ENCODE results near the gene FAH.

The FAH gene

DNA sequence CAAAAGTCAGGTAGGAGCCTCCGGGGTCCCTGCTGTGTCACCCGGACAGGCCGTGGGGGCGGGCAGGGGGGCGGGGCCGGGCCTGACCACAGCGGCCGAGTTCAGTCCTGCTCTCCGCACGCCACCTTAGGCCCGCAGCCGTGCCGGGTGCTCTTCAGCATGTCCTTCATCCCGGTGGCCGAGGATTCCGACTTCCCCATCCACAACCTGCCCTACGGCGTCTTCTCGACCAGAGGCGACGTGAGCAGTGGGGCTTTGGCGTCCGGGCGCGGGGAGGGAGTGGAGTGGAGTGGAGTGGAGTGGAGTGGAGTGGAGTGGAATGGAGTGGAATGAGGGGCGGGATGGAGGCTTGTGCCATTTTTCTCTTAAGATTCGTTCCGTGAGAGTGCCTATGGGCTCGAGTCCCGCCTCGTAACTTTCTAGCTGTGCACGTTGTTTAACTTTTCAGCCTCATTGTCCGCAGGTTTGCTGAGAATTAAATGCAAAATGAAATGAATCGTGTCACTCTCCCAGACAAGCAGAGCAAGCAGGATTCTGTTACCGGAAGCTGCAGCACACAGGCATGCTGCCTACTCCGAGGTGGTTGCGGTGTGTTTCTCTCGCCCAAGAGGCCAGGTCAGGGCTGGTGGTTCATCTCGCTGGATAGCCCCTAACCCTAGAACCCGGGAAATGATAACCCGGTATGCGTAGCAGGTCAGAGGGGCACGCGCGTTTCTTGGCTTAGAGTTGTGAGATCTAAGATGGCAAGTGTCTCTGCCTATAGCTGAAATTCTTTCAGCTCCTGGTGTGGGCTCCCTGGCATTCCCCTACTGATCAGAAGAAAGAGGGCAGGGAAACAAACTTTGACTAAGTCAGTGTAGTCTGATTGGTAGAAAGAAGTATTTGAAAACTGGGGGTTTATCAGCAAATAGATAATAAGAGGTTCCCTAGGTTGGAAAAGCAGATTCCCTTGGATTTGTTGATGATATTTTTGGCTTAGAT, at the start of gene FAH:
Gene FAH, plus strand, starts transcription at position 104 of the 981 bp plus-strand sequence. Its CDS starts 56 bp downstream, at position 160.
- TF ChIP-seq, protein P1, sequence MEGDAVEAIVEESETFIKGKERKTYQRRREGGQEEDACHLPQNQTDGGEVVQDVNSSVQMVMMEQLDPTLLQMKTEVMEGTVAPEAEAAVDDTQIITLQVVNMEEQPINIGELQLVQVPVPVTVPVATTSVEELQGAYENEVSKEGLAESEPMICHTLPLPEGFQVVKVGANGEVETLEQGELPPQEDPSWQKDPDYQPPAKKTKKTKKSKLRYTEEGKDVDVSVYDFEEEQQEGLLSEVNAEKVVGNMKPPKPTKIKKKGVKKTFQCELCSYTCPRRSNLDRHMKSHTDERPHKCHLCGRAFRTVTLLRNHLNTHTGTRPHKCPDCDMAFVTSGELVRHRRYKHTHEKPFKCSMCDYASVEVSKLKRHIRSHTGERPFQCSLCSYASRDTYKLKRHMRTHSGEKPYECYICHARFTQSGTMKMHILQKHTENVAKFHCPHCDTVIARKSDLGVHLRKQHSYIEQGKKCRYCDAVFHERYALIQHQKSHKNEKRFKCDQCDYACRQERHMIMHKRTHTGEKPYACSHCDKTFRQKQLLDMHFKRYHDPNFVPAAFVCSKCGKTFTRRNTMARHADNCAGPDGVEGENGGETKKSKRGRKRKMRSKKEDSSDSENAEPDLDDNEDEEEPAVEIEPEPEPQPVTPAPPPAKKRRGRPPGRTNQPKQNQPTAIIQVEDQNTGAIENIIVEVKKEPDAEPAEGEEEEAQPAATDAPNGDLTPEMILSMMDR (IDR thresholded peaks at IDR 0.05; ENCODE audit: low read depth, low read length) = no peak
- TF ChIP-seq MYC (IDR thresholded peaks at IDR 0.05; ENCODE audit: low read depth, low read length) = peak; percentile 16; the same call in 1 of the 2 replicates
- TF ChIP-seq, protein P2, sequence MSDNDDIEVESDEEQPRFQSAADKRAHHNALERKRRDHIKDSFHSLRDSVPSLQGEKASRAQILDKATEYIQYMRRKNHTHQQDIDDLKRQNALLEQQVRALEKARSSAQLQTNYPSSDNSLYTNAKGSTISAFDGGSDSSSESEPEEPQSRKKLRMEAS (IDR thresholded peaks at IDR 0.05; ENCODE audit: low read depth, low read length) = peak; percentile 28; the same call in 1 of the 2 replicates
- H3K4me3 ChIP-seq (ENCODE audit: low read depth, low read length) = peak within 1 kb of the TSS; percentile 82
- DNase-seq (ENCODE audit: low read depth) = peak; percentile 72

DNA sequence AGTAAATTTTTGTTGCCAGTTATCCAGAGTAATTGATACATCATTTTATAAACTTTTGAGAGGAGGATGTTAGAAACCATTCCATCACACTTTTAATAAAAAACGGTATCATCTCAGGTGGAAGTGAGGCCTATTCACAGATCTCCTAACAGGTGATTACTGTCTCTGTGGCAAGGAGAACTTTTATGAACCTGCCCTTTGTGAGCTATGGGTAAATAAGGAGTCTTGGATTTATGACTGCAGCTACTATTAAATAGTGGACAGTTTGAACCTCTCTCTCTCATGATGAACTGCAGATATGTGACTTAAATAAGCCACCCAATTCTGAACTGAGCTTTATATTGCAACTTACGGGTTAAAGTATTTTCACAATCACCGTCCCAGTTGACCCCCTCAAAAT, 47.6 kb upstream of the FAH start:
- no peak overlapping the region for H3K4me3 ChIP-seq (ENCODE audit: low read depth, low read length)
- TF ChIP-seq, protein P1 (IDR thresholded peaks at IDR 0.05; ENCODE audit: low read depth, low read length) = no peak
- TF ChIP-seq, protein P2 (IDR thresholded peaks at IDR 0.05; ENCODE audit: low read depth, low read length) = no peak
- TF ChIP-seq MYC (IDR thresholded peaks at IDR 0.05; ENCODE audit: low read depth, low read length) = no peak
- no peak for TF ChIP-seq POLR2A (IDR thresholded peaks at IDR 0.05; ENCODE audit: extremely low read depth, insufficient read length)
- no peak for DNase-seq (ENCODE audit: low read depth)

DNA sequence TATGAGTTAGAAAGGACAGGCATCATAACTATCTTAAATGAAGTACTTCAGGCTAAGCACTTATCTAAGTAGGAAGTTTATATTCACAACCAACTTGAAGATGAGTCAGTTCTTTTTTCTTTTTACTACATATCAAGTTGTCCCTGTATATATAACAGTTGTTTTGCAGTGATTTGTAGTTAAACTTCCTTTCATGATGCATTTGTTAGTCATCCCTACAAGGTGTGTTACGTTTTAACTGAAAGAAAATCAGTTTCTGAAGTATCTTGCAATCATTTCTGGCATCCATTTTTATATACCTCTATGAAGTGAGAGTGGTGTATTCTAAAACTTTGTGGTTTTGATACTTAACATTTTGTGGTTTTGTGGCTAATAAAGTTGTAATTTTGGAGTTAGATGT, 47.2 kb upstream of the FAH start:
- H3K4me3 ChIP-seq (ENCODE audit: low read depth, low read length) = no peak overlapping the region
- DNase-seq (ENCODE audit: low read depth) = no peak
- TF ChIP-seq, protein P2 (IDR thresholded peaks at IDR 0.05; ENCODE audit: low read depth, low read length) = no peak
- TF ChIP-seq, protein P1 (IDR thresholded peaks at IDR 0.05; ENCODE audit: low read depth, low read length) = no peak
- no peak for TF ChIP-seq MYC (IDR thresholded peaks at IDR 0.05; ENCODE audit: low read depth, low read length)

DNA sequence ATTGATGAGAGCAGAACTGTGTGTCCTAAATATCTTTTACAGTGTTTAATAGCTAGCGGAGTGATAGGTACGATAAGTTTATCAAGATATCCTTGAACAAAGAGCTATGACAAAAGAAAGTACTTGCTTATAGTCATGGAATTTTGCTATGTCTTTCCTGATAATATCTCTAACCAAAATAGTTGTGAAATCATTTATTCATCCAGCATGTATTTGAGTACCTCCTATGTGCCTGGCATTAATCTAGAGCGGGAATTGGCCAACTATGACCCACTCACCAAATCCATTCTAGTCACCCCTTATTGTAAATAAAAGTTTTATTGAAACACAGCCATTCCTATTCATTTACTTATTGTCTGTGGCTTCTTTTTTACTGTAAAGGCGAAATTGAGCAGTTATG, 46.7 kb upstream of the FAH start:
- no peak for DNase-seq (ENCODE audit: low read depth)
- no peak overlapping the region for H3K4me3 ChIP-seq (ENCODE audit: low read depth, low read length)
- TF ChIP-seq, protein P2 (IDR thresholded peaks at IDR 0.05; ENCODE audit: low read depth, low read length) = no peak
- TF ChIP-seq MYC (IDR thresholded peaks at IDR 0.05; ENCODE audit: low read depth, low read length) (no peak), POLR2A (IDR thresholded peaks at IDR 0.05; ENCODE audit: extremely low read depth, insufficient read length) (no peak)
- TF ChIP-seq, protein P1 (IDR thresholded peaks at IDR 0.05; ENCODE audit: low read depth, low read length) = no peak

DNA sequence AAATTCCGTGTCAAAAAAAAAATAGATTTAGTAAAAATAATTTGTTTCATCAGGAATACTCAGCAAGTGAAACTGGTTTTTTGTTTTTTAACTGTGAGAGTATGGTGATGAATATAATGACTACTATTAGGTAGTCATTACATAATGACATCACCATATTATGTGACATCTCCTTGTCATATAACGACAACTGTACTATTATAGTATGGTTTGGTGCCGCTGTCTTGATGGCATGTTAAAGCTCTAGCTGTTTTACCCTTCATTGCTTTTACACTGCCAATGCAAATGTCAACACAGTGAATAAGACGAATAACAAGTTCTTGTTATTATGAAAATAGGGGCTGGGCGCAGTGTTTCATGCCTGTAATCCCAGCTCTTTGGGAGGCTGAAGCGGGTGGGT, 45.6 kb upstream of the FAH start:
- TF ChIP-seq POLR2A (IDR thresholded peaks at IDR 0.05; ENCODE audit: extremely low read depth, insufficient read length) (no peak), MYC (IDR thresholded peaks at IDR 0.05; ENCODE audit: low read depth, low read length) (no peak)
- TF ChIP-seq, protein P2 (IDR thresholded peaks at IDR 0.05; ENCODE audit: low read depth, low read length) = no peak
- TF ChIP-seq, protein P1 (IDR thresholded peaks at IDR 0.05; ENCODE audit: low read depth, low read length) = no peak
- H3K4me3 ChIP-seq (ENCODE audit: low read depth, low read length) = no peak overlapping the region
- DNase-seq (ENCODE audit: low read depth) = no peak
